T-cell (primary cell): Measurements from ENCODE around the gene CCNT1. TPM values are rescaled to one million over a fixed set of nuclear protein-coding genes. Genes with fewer than 3 reads are reported as not detected.
"Not testable (repeated sequence)": the region's sequence is repeated elsewhere in the genome, so short reads cannot be mapped to it uniquely, and the experiment has no call there.

Source experiments
- ATAC-seq, 4 experiments: fragments of 200-7000 bp in 3 of 4; fragments of 150-1000 bp in 1 of 4; cut with Tn5 transposase; replicated peaks in 1 of 4; 1 replicate in 3 of 4; 2 replicates in 1 of 4; pipeline ENCODE4 v1.10.0; 2021; ENCODE audit warnings: moderate library complexity in 3 of 4, mild to moderate bottlenecking in 2 of 4, moderate number of reproducible peaks in 1 of 4
- CTCF ChIA-PET, 2 donors: fragments of 300-600 bp; sonication (Branson Sonifier 250); formaldehyde crosslinking; loops; one replicate each; lab custom pipeline; 2022; ENCODE audit warnings: antibody characterized with exemption in 2 of 2; lab: Charles Lee
- POLR2A ChIA-PET, 2 donors: fragments of 300-600 bp; sonication (Branson Sonifier 250); formaldehyde crosslinking; loops; one replicate each; lab custom pipeline; 2022; ENCODE audit warnings: antibody characterized with exemption in 2 of 2; lab: Charles Lee
- DNase-seq, 35 experiments: peaks; one replicate each; pipeline versions ENCODE4 v3.0.0 to v3.0.0-alpha.2; 2013 to 2023
- H3K27ac ChIP-seq: one replicate; pipeline ENCODE4 v1.5.1; 2013; ENCODE audit warnings: low read length
- H3K27me3 ChIP-seq, 2 experiments: replicated peaks in 1 of 2; 1 replicate in 1 of 2; 2 replicates in 1 of 2; pipeline versions ENCODE4 v1.6.1 to v1.7.0; 2013; ENCODE audit warnings: low read length in 1 of 2, mixed read lengths in 1 of 2; ENCODE audit not compliant: control insufficient read depth in 2 of 2, insufficient read depth in 2 of 2; ENCODE audit errors: extremely low read depth in 1 of 2
- H3K36me3 ChIP-seq, 2 donors: 1 replicate in 1 of 2; 2 replicates in 1 of 2; pipeline versions ENCODE4 v1.6.1 to v1.7.0; 2013; ENCODE audit warnings: low read length in 1 of 2; ENCODE audit not compliant: control insufficient read depth in 2 of 2, insufficient read depth in 1 of 2; ENCODE audit errors: extremely low read depth in 1 of 2
- H3K4me1 ChIP-seq, 2 experiments: 1 replicate in 1 of 2; 2 replicates in 1 of 2; pipeline versions ENCODE4 v1.6.1 to v1.7.0; 2013; ENCODE audit warnings: low read length in 2 of 2, mixed read lengths in 1 of 2; ENCODE audit not compliant: insufficient read depth in 2 of 2, control insufficient read depth in 1 of 2; ENCODE audit errors: extremely low read depth in 1 of 2
- H3K4me3 ChIP-seq, 2 donors: 1 replicate in 1 of 2; 2 replicates in 1 of 2; pipeline versions ENCODE4 v1.5.1 to v1.7.0; 2013; ENCODE audit warnings: mild to moderate bottlenecking in 2 of 2, low read length in 1 of 2, moderate library complexity in 1 of 2; ENCODE audit not compliant: control insufficient read depth in 1 of 2; ENCODE audit errors: extremely low read depth in 1 of 2
- H3K9me3 ChIP-seq: 2 replicates; pipeline ENCODE4 v1.7.0; 2013
- H3K27ac Mint-ChIP-seq, 2 donors: one replicate each; pipeline ENCODE4 v1.8.0; 2020 to 2021; ENCODE audit warnings: mild to moderate bottlenecking in 2 of 2, mixed read lengths in 2 of 2
- H3K27me3 Mint-ChIP-seq, 2 donors: one replicate each; pipeline ENCODE4 v1.8.0; 2021 to 2022; ENCODE audit warnings: mixed read lengths in 2 of 2
- H3K36me3 Mint-ChIP-seq: one replicate; pipeline ENCODE4 v1.8.0; 2021; ENCODE audit warnings: mixed read lengths
- H3K4me1 Mint-ChIP-seq, 3 donors: one replicate each; pipeline ENCODE4 v1.8.0; 2020 to 2022; ENCODE audit warnings: mixed read lengths in 3 of 3, mild to moderate bottlenecking in 1 of 3
- H3K4me3 Mint-ChIP-seq, 3 donors: one replicate each; pipeline ENCODE4 v1.8.0; 2020 to 2022; ENCODE audit warnings: mild to moderate bottlenecking in 3 of 3, mixed read lengths in 3 of 3, moderate library complexity in 3 of 3
- H3K9me3 Mint-ChIP-seq, 3 donors: one replicate each; pipeline ENCODE4 v1.8.0; 2020 to 2022; ENCODE audit warnings: mixed read lengths in 3 of 3
- WGBS: methylation state at CpG from one replicate; pipeline ENCODE4 v1.1.5; 2013; ENCODE audit warnings: missing lambda C conversion rate; ENCODE audit not compliant: insufficient coverage; 5-methylcytosine and 5-hydroxymethylcytosine counted together
- total RNA-seq, 35 experiments: library from RNA in 6 of 35; stranded (reverse) in 6 of 35; fragments of 120-200 nt in 1 of 35; gene quantifications; one replicate each; pipeline versions ENCODE4 v1.2.1 to v1.2.4 and lab custom pipeline; 2013 to 2026

Gene CCNT1
- total RNA-seq, 5 donors from 2014 or later (not counting 1 experiment from before 2014, with no cell fraction given), result 49.6 to 109 (median 57.7) TPM

DNA sequence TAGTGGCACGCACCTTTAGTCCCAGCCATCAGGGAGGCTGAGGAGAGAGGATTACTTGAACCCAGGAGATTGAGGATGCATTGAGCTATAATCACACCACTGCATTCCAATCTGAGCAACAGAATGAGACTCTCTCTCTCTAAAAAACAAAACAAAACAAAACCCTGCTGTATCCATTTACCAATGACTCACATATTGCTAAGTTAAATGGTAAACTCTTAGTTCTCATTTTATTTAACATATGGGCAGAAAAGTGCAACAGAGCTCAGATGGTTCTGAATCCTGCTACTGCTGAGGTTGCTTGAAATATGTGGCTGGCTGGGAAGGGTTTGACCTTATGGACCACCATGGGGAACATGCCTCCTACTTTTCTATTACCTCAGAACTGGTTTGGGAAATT lies 33.7 kb upstream of the CCNT1 start:
- no peak for ATAC-seq
- no peaks in the 10 kb centered on the region for H3K4me1 Mint-ChIP-seq
- no peak overlapping the region for H3K4me3 Mint-ChIP-seq
- no peak overlapping the region for H3K4me3 ChIP-seq
- CTCF ChIA-PET, result interaction anchor here in 1 of 2 donors (0.6 to 1.0 kb wide), 4 partner anchors 35 to 44 kb away, joined by 3 to 7 read pairs (median 4); no protein-coding TSS in a partner anchor
- no peaks in the 10 kb centered on the region for H3K36me3 ChIP-seq
- no peak overlapping the region for H3K27ac Mint-ChIP-seq
- H3K4me1 ChIP-seq, result no peaks in the 10 kb centered on the region
- H3K9me3 ChIP-seq, result no peaks in the 10 kb centered on the region
- no peaks in the 10 kb centered on the region for H3K36me3 Mint-ChIP-seq
- peaks cover 0 to 1% of the 10 kb centered on the region in 2 experiments for H3K27me3 ChIP-seq
- H3K9me3 Mint-ChIP-seq, result no peaks in the 10 kb centered on the region
- no peak overlapping the region for H3K27ac ChIP-seq
- no peak for DNase-seq
- H3K27me3 Mint-ChIP-seq, result no peaks in the 10 kb centered on the region
- no CpG with 5 or more reads among the region's 1 CpG for WGBS
- POLR2A ChIA-PET, result no interaction called here

DNA sequence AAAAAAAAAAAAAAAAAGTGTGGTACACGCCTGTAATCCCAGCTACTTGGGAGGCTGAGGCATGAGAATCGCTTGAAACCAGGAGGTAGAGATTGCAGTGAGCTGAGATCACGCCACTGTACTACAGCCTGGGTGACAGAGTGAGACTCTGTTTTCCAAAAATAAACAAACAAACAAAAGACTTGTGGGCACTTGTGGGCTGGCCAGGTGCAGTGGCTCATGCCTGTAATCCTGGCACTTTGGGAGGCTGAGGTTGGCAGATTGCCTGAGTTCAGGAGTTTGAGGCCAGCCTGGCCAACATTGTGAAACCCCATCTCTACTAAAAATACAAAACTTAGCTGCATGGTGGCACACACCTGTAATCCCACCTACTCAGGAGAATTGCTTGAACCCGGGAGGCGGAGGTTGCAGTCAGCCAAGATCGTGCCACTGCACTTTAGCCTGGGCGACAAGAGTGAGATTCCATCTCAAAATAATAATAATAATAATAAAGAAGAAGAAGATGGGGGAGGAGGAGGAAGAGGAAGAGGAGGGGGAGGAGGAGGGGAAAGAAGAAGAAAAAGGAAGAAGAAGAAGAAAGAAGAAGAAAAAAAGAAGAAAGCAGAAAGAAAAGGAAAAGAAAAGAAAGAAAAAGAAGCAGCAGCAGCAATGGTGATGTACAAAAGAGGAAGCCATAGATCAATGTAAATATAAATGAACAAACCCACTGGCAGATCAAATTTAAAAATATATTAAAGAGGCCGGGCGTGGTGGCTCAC lies 27.9 kb upstream of the CCNT1 start:
- no CpG with 5 or more reads among the region's 9 CpGs for WGBS
- DNase-seq (no peak), ATAC-seq (no peak)
- H3K27me3 ChIP-seq, result peaks cover 0 to 28% of the 10 kb centered on the region in 2 experiments
- CTCF ChIA-PET, result no interaction called here
- Mint-ChIP-seq H3K36me3 (no peaks in the 10 kb centered on the region), H3K4me3 (no peak overlapping the region), H3K9me3 (no peaks in the 10 kb centered on the region), H3K27me3 (peaks cover 12 to 15% of the 10 kb centered on the region in 2 donors), H3K27ac (no peak overlapping the region), H3K4me1 (no peaks in the 10 kb centered on the region)
- H3K4me1 ChIP-seq, result no peaks in the 10 kb centered on the region
- POLR2A ChIA-PET, result interaction anchor here (0.6 to 0.7 kb wide), 3 partner anchors 9 to 51 kb away, joined by 3 to 4 read pairs (median 3); no protein-coding TSS in a partner anchor
- no peaks in the 10 kb centered on the region for H3K36me3 ChIP-seq
- no peak overlapping the region for H3K4me3 ChIP-seq
- H3K9me3 ChIP-seq, result no peaks in the 10 kb centered on the region
- H3K27ac ChIP-seq, result no peak overlapping the region

DNA sequence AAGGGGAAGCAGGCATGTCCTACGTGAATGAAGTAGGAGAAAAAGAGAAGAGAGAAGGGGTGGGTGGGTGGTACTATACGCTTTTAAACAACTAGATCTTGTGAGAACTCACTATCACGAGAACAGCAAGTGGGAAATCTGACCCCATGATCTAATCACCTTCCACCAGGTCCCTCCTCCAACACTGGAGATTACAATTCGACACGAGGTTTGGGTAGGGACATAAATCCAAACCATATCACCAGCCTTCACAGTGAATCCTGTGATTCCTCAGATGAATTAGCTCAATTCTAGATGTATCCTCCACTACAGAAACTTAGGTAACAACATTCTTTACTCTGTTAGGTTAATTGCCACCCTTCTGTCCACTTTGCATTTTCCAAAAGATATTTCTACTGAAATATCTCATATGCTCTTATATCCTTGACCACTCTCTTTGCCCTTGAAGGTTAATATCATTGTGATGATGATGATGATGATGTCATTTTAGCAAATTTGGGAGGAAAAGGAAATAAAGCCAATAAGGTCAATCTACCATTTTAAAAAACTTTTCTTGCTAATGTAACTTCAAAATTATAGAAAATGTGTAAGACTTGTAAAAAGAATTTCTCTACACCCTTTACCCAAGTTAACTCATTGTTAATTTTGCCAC lies 23.2 kb upstream of the CCNT1 start:
- Mint-ChIP-seq H3K36me3 (no peaks in the 10 kb centered on the region), H3K4me3 (no peak overlapping the region), H3K27ac (no peak overlapping the region), H3K4me1 (no peaks in the 10 kb centered on the region), H3K27me3 (peaks cover 16 to 23% of the 10 kb centered on the region in 2 donors), H3K9me3 (no peaks in the 10 kb centered on the region)
- Histone ChIP-seq H3K27ac (no peak overlapping the region), H3K27me3 (peaks cover 2 to 32% of the 10 kb centered on the region in 2 experiments), H3K36me3 (no peaks in the 10 kb centered on the region), H3K9me3 (no peaks in the 10 kb centered on the region), H3K4me3 (no peak overlapping the region), H3K4me1 (no peaks in the 10 kb centered on the region)
- ATAC-seq (no peak), DNase-seq (no peak)
- POLR2A ChIA-PET, result no interaction called here
- CTCF ChIA-PET, result interaction anchor here (1.0 kb wide), 2 partner anchors 13 to 1062 kb away, joined by 3 to 4 read pairs; no protein-coding TSS in a partner anchor
- WGBS, result 76% methylated on average over 3 of the region's 5 CpGs

DNA sequence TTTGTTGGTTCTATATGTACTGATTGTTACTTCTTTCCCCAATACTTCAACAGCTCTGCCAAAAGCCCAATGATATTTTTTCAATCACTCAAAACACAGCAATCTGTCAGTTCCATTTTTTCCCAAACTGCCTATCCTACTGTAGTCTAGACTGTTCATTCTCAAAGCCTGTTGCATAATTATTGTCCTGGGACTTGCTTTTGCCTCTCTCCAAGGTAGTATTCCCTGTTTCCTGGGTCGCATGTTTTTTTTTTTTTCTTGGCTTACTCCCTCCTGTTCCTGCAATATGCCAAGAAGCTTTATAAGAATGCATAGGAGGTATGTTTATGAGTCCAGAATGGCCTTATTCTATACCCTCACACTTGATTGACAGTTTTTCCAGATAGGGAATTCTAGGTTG lies 19.9 kb upstream of the CCNT1 start:
- ATAC-seq, result no peak
- Mint-ChIP-seq H3K27ac (no peak overlapping the region), H3K4me3 (no peak overlapping the region), H3K36me3 (no peaks in the 10 kb centered on the region), H3K4me1 (no peaks in the 10 kb centered on the region), H3K27me3 (peaks cover 16 to 18% of the 10 kb centered on the region in 2 donors), H3K9me3 (no peaks in the 10 kb centered on the region)
- Histone ChIP-seq H3K27ac (no peak overlapping the region), H3K9me3 (no peaks in the 10 kb centered on the region), H3K4me1 (no peaks in the 10 kb centered on the region), H3K36me3 (no peaks in the 10 kb centered on the region), H3K4me3 (no peak overlapping the region), H3K27me3 (peaks cover 2 to 12% of the 10 kb centered on the region in 2 experiments)
- no CpG with 5 or more reads among the region's 1 CpG for WGBS
- ChIA-PET POLR2A (interaction anchor here in 1 of 2 donors (0.6 kb wide), 2 partner anchors 58 to 74 kb away, joined by 3 to 5 read pairs; no protein-coding TSS in a partner anchor), CTCF (interaction anchor here (0.7 to 1.6 kb wide), 3 partner anchors 16 to 59 kb away, joined by 3 to 12 read pairs (median 3); no protein-coding TSS in a partner anchor)
- DNase-seq, result no peak

DNA sequence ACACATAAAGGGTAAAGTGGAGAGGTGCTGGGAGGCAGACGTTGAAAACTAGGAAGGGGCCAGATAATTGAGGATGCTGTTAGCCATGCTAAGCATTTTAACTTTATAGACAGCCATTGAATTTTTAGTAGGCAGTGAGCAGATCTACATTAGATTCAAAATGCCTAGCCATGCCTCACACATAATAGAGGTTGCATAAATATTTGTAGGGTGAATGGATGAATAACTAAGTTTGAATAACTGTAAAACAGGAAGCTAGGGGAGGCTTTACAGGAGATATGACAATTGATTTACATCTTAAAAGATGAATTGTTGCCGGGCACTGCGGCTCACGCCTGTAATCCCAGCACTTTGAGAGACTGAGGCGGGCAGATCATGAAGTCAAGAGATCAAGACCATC lies 12.3 kb upstream of the CCNT1 start:
- ATAC-seq, result no peak
- ChIA-PET POLR2A (no interaction called here), CTCF (interaction anchor here in 1 of 2 donors (1.1 kb wide), 1 partner anchor 25 kb away, joined by 8 read pairs; no protein-coding TSS in a partner anchor)
- no peaks in the 10 kb centered on the region for H3K4me1 ChIP-seq
- Mint-ChIP-seq H3K9me3 (no peaks in the 10 kb centered on the region), H3K4me1 (no peaks in the 10 kb centered on the region), H3K27ac (no peak overlapping the region), H3K4me3 (no peak overlapping the region), H3K27me3 (peaks cover 0 to 6% of the 10 kb centered on the region in 2 donors), H3K36me3 (no peaks in the 10 kb centered on the region)
- no peaks in the 10 kb centered on the region for H3K9me3 ChIP-seq
- H3K4me3 ChIP-seq, result no peak overlapping the region
- no peaks in the 10 kb centered on the region for H3K36me3 ChIP-seq
- 90% methylated on average over 4 of the region's 5 CpGs for WGBS
- H3K27me3 ChIP-seq, result peaks cover 0 to 5% of the 10 kb centered on the region in 2 experiments
- no peak overlapping the region for H3K27ac ChIP-seq
- no peak for DNase-seq

DNA sequence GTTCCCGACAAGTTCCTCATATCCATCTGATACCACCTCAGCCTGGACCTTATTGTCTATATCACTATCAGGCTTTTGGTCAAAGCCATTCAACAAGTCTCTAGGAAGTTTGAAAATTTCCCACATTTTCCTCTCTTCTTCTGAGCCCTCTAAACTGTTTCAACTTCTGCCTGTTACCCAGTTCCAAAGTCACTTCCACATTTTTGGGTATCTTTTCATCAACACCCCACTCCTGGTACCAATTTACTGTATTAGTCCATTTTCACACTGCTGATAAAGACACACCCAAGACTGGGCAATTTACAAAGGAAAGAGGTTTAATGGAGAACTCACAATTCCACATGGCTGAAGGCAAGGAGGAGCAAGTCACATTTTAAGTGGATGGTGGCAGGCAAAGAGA lies 4.2 kb upstream of the CCNT1 start:
- H3K36me3 Mint-ChIP-seq, H3K27ac Mint-ChIP-seq, H3K36me3 ChIP-seq, H3K27me3 ChIP-seq, ATAC-seq, H3K27me3 Mint-ChIP-seq, DNase-seq, CTCF ChIA-PET, H3K4me3 Mint-ChIP-seq, H3K27ac ChIP-seq, H3K4me3 ChIP-seq, H3K9me3 ChIP-seq, POLR2A ChIA-PET: not testable (repeated sequence)
- 100% methylated on average over 1 of the region's 1 CpG for WGBS
- H3K4me1 ChIP-seq, result peaks cover 3 to 11% of the 10 kb centered on the region in 2 experiments
- peaks cover 13 to 16% (median 14%) of the 10 kb centered on the region in 3 donors for H3K4me1 Mint-ChIP-seq
- peaks cover 11 to 14% (median 13%) of the 10 kb centered on the region in 3 donors for H3K9me3 Mint-ChIP-seq
